Caco-2 (cell line): ENCODE data around the gene APBB1IP. TPM values are rescaled to one million over a fixed set of nuclear protein-coding genes. Genes with fewer than 3 reads are reported as not detected.
A peak's percentile ranks its signal among the peaks of the same experiment; 100 is the strongest.
"Not testable (repeated sequence)": the region's sequence is repeated elsewhere in the genome, so short reads cannot be mapped to it uniquely, and the experiment has no call there.

ENCODE experiments used
- BruUV-seq: library from RNA; stranded (reverse); fragments of 400-500 nt; replicated peaks from 2 replicates; lab custom pipeline; 2021; lab: Mats Ljungman, UMichigan
- CTCF ChIA-PET: fragments of 300-600 bp; sonication (Branson Sonifier 250); formaldehyde crosslinking; loops from one replicate; lab custom pipeline; 2022; ENCODE audit warnings: antibody characterized with exemption; lab: Charles Lee
- POLR2A ChIA-PET: fragments of 300-600 bp; sonication (Branson Sonifier 250); formaldehyde crosslinking; loops from one replicate; lab custom pipeline; 2022; ENCODE audit warnings: antibody characterized with exemption; lab: Charles Lee
- DNase-seq, 2 experiments: peaks; one replicate each; pipeline versions ENCODE4 v3.0.0 to v3.0.0-alpha.2; 2020 to 2022
- H3K27me3 ChIP-seq: replicated peaks from 2 replicates; pipeline ENCODE4 v1.6.0; 2011; ENCODE audit warnings: low read length; ENCODE audit not compliant: control insufficient read depth, insufficient read depth
- H3K36me3 ChIP-seq: 2 replicates; pipeline ENCODE4 v1.5.1; 2011; ENCODE audit warnings: low read length; ENCODE audit not compliant: control insufficient read depth, insufficient read depth
- H3K4me1 ChIP-seq: fragments of 250-450 bp; sonication (Bioruptor Pico); 2 replicates; pipeline ENCODE4 v1.5.1; 2020; ENCODE audit warnings: mild to moderate bottlenecking
- H3K4me3 ChIP-seq: 2 replicates; pipeline ENCODE4 v1.5.1; 2011; ENCODE audit warnings: low read depth, mild to moderate bottlenecking, control low read depth, low read length
- H3K9me3 ChIP-seq: fragments of 250-450 bp; sonication (Bioruptor Pico); 2 replicates; pipeline ENCODE4 v1.5.1; 2020; ENCODE audit warnings: mild to moderate bottlenecking, moderate library complexity
- H3K27ac Mint-ChIP-seq: one replicate; pipeline ENCODE4 v1.8.0; 2022; ENCODE audit warnings: mixed read lengths; ENCODE audit not compliant: unreplicated experiment
- H3K27me3 Mint-ChIP-seq: one replicate; pipeline ENCODE4 v1.8.0; 2022; ENCODE audit warnings: mixed read lengths; ENCODE audit not compliant: insufficient read depth, unreplicated experiment
- H3K36me3 Mint-ChIP-seq: one replicate; pipeline ENCODE4 v1.8.0; 2022; ENCODE audit warnings: mild to moderate bottlenecking, mixed read lengths; ENCODE audit not compliant: insufficient read depth, unreplicated experiment
- H3K4me1 Mint-ChIP-seq: one replicate; pipeline ENCODE4 v1.8.0; 2022; ENCODE audit warnings: low read depth, mixed read lengths; ENCODE audit not compliant: unreplicated experiment
- H3K4me3 Mint-ChIP-seq: one replicate; pipeline ENCODE4 v1.8.0; 2022; ENCODE audit warnings: mild to moderate bottlenecking, moderate library complexity, mixed read lengths; ENCODE audit not compliant: unreplicated experiment
- H3K9me3 Mint-ChIP-seq: one replicate; pipeline ENCODE4 v1.8.0; 2022; ENCODE audit warnings: mixed read lengths; ENCODE audit not compliant: unreplicated experiment
- CTCF ChIP-seq, 2 experiments: fragments of 200-600 bp in 1 of 2; IDR thresholded peaks; 1 replicate in 1 of 2; 2 replicates in 1 of 2; pipeline versions ENCODE4 v1.5.1 to v1.8.0; 2011 to 2022; ENCODE audit warnings: antibody characterized with exemption in 1 of 2, control low read depth in 1 of 2, inconsistent platforms in 1 of 2, low read depth in 1 of 2, low read length in 1 of 2, mild to moderate bottlenecking in 1 of 2, moderate library complexity in 1 of 2; ENCODE audit not compliant: insufficient read depth in 1 of 2, severe bottlenecking in 1 of 2, unreplicated experiment in 1 of 2
- intact Hi-C: fragments of 100-400 bp; cut with micrococcal nuclease; formaldehyde crosslinking; loops from one replicate; pipeline ENCODE4 v1.10.0; 2022; ENCODE audit not compliant: unreplicated experiment
- total RNA-seq: library from RNA; stranded (reverse); gene quantifications from 2 replicates; pipeline ENCODE4 v1.2.3, GENCODE V29; 2022

APBB1IP gene
- total RNA-seq, 1 experiment from 2014 or later, result 0.14 TPM

- BruUV-seq, result no TSS peak
- Histone ChIP-seq H3K4me3 (no peak overlapping the region), H3K36me3 (no peaks in the 10 kb centered on the region), H3K9me3 (no peaks in the 10 kb centered on the region), H3K27me3 (no peaks in the 10 kb centered on the region), H3K4me1 (peaks cover 10% of the 10 kb centered on the region; the same call in 1 of the 2 replicates)
- Mint-ChIP-seq H3K4me1 (peaks cover 23% of the 10 kb centered on the region), H3K27ac (no peak overlapping the region), H3K27me3 (no peaks in the 10 kb centered on the region), H3K4me3 (no peak overlapping the region), H3K9me3 (peaks cover 9% of the 10 kb centered on the region), H3K36me3 (no peaks in the 10 kb centered on the region)
- no peak for DNase-seq
- ChIA-PET POLR2A (no interaction called here), CTCF (interaction anchor here (0.6 kb wide), 1 partner anchor 14 kb away, joined by 3 read pairs; no protein-coding TSS in a partner anchor)
- intact Hi-C loops, result no loop called here
- TF ChIP-seq CTCF (IDR thresholded peaks at IDR 0.05; ENCODE audit: insufficient read depth in 1 of 2, low read depth in 1 of 2, low read length in 1 of 2, severe bottlenecking in 1 of 2, unreplicated experiment in 1 of 2), result no peak
Observed at GRCh38 chr10:26491934-26492333, 53.8 kb downstream of the APBB1IP start.

GRCh38 chr10:26492725-26493124 lies 54.6 kb downstream of the APBB1IP start:
- H3K36me3 ChIP-seq, H3K27me3 Mint-ChIP-seq, H3K27ac Mint-ChIP-seq, BruUV-seq, H3K9me3 ChIP-seq, intact Hi-C loops, H3K4me3 Mint-ChIP-seq, POLR2A ChIA-PET, H3K36me3 Mint-ChIP-seq, H3K4me1 ChIP-seq, CTCF ChIA-PET, H3K4me3 ChIP-seq, H3K9me3 Mint-ChIP-seq, H3K27me3 ChIP-seq: not testable (repeated sequence)
- DNase-seq, result peak; percentile 22 to 47
- H3K4me1 Mint-ChIP-seq, result peaks cover 16% of the 10 kb centered on the region

- TF ChIP-seq CTCF (IDR thresholded peaks at IDR 0.05; ENCODE audit: insufficient read depth in 1 of 2, low read depth in 1 of 2, low read length in 1 of 2, severe bottlenecking in 1 of 2, unreplicated experiment in 1 of 2), result no peak
- DNase-seq, result no peak
- no peaks in the 10 kb centered on the region for H3K36me3 ChIP-seq
- Mint-ChIP-seq H3K4me1 (peaks cover 8% of the 10 kb centered on the region), H3K27me3 (no peaks in the 10 kb centered on the region), H3K9me3 (peaks cover 9% of the 10 kb centered on the region), H3K36me3 (no peaks in the 10 kb centered on the region), H3K27ac (no peak overlapping the region), H3K4me3 (no peak overlapping the region)
- no peaks in the 10 kb centered on the region for H3K9me3 ChIP-seq
- CTCF ChIA-PET, result no interaction called here
- H3K27me3 ChIP-seq, result no peaks in the 10 kb centered on the region
- no peaks in the 10 kb centered on the region for H3K4me1 ChIP-seq
- POLR2A ChIA-PET, result no interaction called here
- H3K4me3 ChIP-seq, result no peak overlapping the region
- no TSS peak for BruUV-seq
- intact Hi-C loops, result no loop called here
Observed at GRCh38 chr10:26494018-26494417, 55.9 kb downstream of the APBB1IP start.

GRCh38 chr10:26499426-26499825 lies 61.3 kb downstream of the APBB1IP start:
- no peak overlapping the region for H3K4me3 ChIP-seq
- no peaks in the 10 kb centered on the region for H3K9me3 ChIP-seq
- TF ChIP-seq CTCF (IDR thresholded peaks at IDR 0.05; ENCODE audit: insufficient read depth in 1 of 2, low read depth in 1 of 2, low read length in 1 of 2, severe bottlenecking in 1 of 2, unreplicated experiment in 1 of 2), result no peak
- intact Hi-C loops, result no loop called here
- Mint-ChIP-seq H3K4me3 (no peak overlapping the region), H3K9me3 (no peaks in the 10 kb centered on the region), H3K36me3 (no peaks in the 10 kb centered on the region), H3K4me1 (no peaks in the 10 kb centered on the region), H3K27me3 (no peaks in the 10 kb centered on the region), H3K27ac (no peak overlapping the region)
- H3K4me1 ChIP-seq, result peaks cover 8% of the 10 kb centered on the region; the same call in 1 of the 2 replicates
- BruUV-seq, result no TSS peak
- POLR2A ChIA-PET, result no interaction called here
- H3K27me3 ChIP-seq, result no peaks in the 10 kb centered on the region
- H3K36me3 ChIP-seq, result no peaks in the 10 kb centered on the region
- CTCF ChIA-PET, result no interaction called here
- no peak for DNase-seq
